ENCODE measurements around the gene SLK.

- TF ChIP-seq CTCF (IDR thresholded peaks at IDR 0.05; ENCODE audit: poor library complexity): no peak
- no peak for TF ChIP-seq EZH2phosphoT487 (IDR thresholded peaks at IDR 0.05; ENCODE audit: low read depth, severe bottlenecking, unreplicated experiment)
Observed at GRCh38 chr10:103939522-103939921, 27.4 kb upstream of the SLK start.
